Thyroid gland (tissue), 4 donors: Measurements from ENCODE around the gene POLDIP2.

ENCODE experiments used
- POLR2A ChIP-seq, 2 donors: fragments of 450-650 bp; IDR thresholded peaks; one replicate each; pipeline ENCODE4 v1.6.1; 2017; ENCODE audit warnings: antibody characterized with exemption in 2 of 2, mild to moderate bottlenecking in 2 of 2, moderate library complexity in 1 of 2
- TF ChIP-seq, protein P1 (sequence below), 6 experiments: fragments of 200-600 bp in 3 of 6; fragments of 450-650 bp in 3 of 6; sonication (generic) in 3 of 6; IDR thresholded peaks; one replicate each; pipeline ENCODE4 v1.5.1; 2016 to 2019; ENCODE audit warnings: antibody characterized with exemption in 6 of 6, mild to moderate bottlenecking in 2 of 6, inconsistent platforms in 1 of 6, moderate library complexity in 1 of 6

DNA sequence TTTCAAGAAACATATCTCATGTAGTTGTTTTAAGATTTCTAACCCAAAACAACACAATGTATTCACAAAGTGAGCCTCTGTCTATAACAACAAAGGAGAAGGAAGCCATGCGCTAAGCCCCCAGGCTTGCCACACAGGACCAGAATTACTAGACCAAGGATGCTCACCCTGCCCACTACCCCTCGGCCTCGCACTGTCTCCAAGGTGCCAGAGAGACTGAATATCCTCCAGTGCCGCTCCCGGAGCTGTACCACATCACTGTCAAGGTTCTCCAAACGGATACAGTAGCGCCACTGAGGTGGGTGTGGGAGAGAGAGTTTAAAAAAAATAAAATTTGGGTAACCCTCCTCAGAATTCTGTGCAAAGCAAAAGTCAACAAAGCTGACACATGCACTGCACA, 7.1 kb downstream of the POLDIP2 start:
- TF ChIP-seq POLR2A (IDR thresholded peaks at IDR 0.05) = no peak
- TF ChIP-seq, protein P1, sequence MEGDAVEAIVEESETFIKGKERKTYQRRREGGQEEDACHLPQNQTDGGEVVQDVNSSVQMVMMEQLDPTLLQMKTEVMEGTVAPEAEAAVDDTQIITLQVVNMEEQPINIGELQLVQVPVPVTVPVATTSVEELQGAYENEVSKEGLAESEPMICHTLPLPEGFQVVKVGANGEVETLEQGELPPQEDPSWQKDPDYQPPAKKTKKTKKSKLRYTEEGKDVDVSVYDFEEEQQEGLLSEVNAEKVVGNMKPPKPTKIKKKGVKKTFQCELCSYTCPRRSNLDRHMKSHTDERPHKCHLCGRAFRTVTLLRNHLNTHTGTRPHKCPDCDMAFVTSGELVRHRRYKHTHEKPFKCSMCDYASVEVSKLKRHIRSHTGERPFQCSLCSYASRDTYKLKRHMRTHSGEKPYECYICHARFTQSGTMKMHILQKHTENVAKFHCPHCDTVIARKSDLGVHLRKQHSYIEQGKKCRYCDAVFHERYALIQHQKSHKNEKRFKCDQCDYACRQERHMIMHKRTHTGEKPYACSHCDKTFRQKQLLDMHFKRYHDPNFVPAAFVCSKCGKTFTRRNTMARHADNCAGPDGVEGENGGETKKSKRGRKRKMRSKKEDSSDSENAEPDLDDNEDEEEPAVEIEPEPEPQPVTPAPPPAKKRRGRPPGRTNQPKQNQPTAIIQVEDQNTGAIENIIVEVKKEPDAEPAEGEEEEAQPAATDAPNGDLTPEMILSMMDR (IDR thresholded peaks at IDR 0.05) = no peak
